ENCODE data around the gene ANKRD36C. TPM values are rescaled to one million over a fixed set of nuclear protein-coding genes. Genes with fewer than 3 reads are reported as not detected.
"Not testable (repeated sequence)": the region's sequence is repeated elsewhere in the genome, so short reads cannot be mapped to it uniquely, and the experiment has no call there.

The ANKRD36C gene
- total and polyA plus RNA-seq, 2 experiments from 2014 or later, result 16.2 to 16.8 TPM

GRCh38 chr2:95862121-95862520, 129.5 kb downstream of the ANKRD36C start:
- not testable (repeated sequence) for H4K20me1 ChIP-seq (replicated peaks; ENCODE audit: insufficient read depth); ATAC-seq; H3K4me2 ChIP-seq; H3K9me2 ChIP-seq (ENCODE audit: insufficient read depth); H2AFZ ChIP-seq; H3K36me3 Mint-ChIP-seq (ENCODE audit: low read depth); H3K27me3 ChIP-seq (ENCODE audit: insufficient read depth); H3K4me1 Mint-ChIP-seq; H3K4me3 ChIP-seq; H3K27me3 Mint-ChIP-seq (ENCODE audit: insufficient read depth, low read depth, poor library complexity); H3K9me3 Mint-ChIP-seq; H3F3A ChIP-seq (replicated peaks; ENCODE audit: low read depth); DNase-seq (ENCODE audit: low spot score); H3K27ac ChIP-seq (ENCODE audit: low read depth); H3K36me3 ChIP-seq (ENCODE audit: insufficient read depth); H3K4me3 Mint-ChIP-seq; H3K79me2 ChIP-seq (replicated peaks; ENCODE audit: insufficient read depth); H3K27ac Mint-ChIP-seq; H3K4me1 ChIP-seq (ENCODE audit: insufficient read depth)

DNA sequence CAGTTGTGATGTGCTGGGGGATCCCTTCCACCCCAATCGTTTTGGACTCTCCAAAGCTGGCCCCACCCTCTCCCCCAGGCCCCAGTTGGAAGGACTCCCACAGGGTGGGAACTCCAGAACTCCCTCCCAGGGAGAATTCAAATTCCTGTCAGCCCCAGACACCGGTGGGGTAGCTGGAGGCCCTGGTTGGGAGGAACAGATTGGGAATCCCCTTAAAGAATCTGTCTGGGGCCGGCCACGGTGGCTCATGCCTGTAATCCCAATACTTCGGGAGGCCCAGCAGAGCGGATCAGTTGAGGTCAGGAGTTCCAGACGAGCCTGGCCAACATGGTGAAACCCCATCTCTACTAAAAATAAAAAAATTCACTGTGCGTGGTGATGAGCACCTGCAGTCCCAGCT, 155.5 kb downstream of the ANKRD36C start:
- Mint-ChIP-seq H3K9me3 (peaks cover 33% of the 10 kb centered on the region), H3K27me3 (ENCODE audit: insufficient read depth, low read depth, poor library complexity) (peaks cover 2% of the 10 kb centered on the region), H3K27ac (no peak overlapping the region), H3K36me3 (ENCODE audit: low read depth) (peaks cover 37% of the 10 kb centered on the region), H3K4me1 (no peaks in the 10 kb centered on the region), H3K4me3 (no peak overlapping the region)
- no peaks in the 10 kb centered on the region for H3K79me2 ChIP-seq (replicated peaks; ENCODE audit: insufficient read depth)
- H3K9me2 ChIP-seq (ENCODE audit: insufficient read depth), result peaks cover 4% of the 10 kb centered on the region; the same call in 1 of the 2 replicates
- no peak overlapping the region for H2AFZ ChIP-seq
- no peaks in the 10 kb centered on the region for H3F3A ChIP-seq (replicated peaks; ENCODE audit: low read depth)
- ATAC-seq, result no peak
- H3K4me2 ChIP-seq, result no peak overlapping the region
- no peaks in the 10 kb centered on the region for H3K36me3 ChIP-seq (ENCODE audit: insufficient read depth)
- DNase-seq (ENCODE audit: low spot score), result no peak
- no peaks in the 10 kb centered on the region for H3K4me1 ChIP-seq (ENCODE audit: insufficient read depth)
- no peak overlapping the region for H3K4me3 ChIP-seq
- no peak overlapping the region for H3K27ac ChIP-seq (ENCODE audit: low read depth)
- no peaks in the 10 kb centered on the region for H4K20me1 ChIP-seq (replicated peaks; ENCODE audit: insufficient read depth)
- no peaks in the 10 kb centered on the region for H3K27me3 ChIP-seq (ENCODE audit: insufficient read depth)
- TF ChIP-seq, protein P1, sequence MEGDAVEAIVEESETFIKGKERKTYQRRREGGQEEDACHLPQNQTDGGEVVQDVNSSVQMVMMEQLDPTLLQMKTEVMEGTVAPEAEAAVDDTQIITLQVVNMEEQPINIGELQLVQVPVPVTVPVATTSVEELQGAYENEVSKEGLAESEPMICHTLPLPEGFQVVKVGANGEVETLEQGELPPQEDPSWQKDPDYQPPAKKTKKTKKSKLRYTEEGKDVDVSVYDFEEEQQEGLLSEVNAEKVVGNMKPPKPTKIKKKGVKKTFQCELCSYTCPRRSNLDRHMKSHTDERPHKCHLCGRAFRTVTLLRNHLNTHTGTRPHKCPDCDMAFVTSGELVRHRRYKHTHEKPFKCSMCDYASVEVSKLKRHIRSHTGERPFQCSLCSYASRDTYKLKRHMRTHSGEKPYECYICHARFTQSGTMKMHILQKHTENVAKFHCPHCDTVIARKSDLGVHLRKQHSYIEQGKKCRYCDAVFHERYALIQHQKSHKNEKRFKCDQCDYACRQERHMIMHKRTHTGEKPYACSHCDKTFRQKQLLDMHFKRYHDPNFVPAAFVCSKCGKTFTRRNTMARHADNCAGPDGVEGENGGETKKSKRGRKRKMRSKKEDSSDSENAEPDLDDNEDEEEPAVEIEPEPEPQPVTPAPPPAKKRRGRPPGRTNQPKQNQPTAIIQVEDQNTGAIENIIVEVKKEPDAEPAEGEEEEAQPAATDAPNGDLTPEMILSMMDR (conservative IDR thresholded peaks at IDR 0.05; ENCODE audit: low read depth in 2 of 2), result no peak
- TF ChIP-seq JUNB (IDR thresholded peaks at IDR 0.05; ENCODE audit: unreplicated experiment), result no peak
- TF ChIP-seq, protein P2, sequence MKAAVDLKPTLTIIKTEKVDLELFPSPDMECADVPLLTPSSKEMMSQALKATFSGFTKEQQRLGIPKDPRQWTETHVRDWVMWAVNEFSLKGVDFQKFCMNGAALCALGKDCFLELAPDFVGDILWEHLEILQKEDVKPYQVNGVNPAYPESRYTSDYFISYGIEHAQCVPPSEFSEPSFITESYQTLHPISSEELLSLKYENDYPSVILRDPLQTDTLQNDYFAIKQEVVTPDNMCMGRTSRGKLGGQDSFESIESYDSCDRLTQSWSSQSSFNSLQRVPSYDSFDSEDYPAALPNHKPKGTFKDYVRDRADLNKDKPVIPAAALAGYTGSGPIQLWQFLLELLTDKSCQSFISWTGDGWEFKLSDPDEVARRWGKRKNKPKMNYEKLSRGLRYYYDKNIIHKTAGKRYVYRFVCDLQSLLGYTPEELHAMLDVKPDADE (IDR thresholded peaks at IDR 0.05), result no peak
- no peak for TF ChIP-seq ZNF114 (CRISPR knock-in tag; IDR thresholded peaks at IDR 0.05)
- TF ChIP-seq STAT1 (IDR thresholded peaks at IDR 0.05; ENCODE audit: unreplicated experiment), result no peak
- no peak for TF ChIP-seq NANOG (IDR thresholded peaks at IDR 0.05; ENCODE audit: borderline replicate concordance)
- TF ChIP-seq EZH2 (IDR thresholded peaks at IDR 0.05; ENCODE audit: low read depth, unreplicated experiment), result no peak
- TF ChIP-seq REST (IDR thresholded peaks at IDR 0.05; ENCODE audit: unreplicated experiment), result no peak
- TF ChIP-seq ZNF462 (CRISPR knock-in tag; IDR thresholded peaks at IDR 0.05), result no peak
- TF ChIP-seq EZH2phosphoT487 (IDR thresholded peaks at IDR 0.05; ENCODE audit: unreplicated experiment), result no peak
